Spleen (tissue), 7 donors: ENCODE results near the gene HAL.

Source experiments
- POLR2AphosphoS5 ChIP-seq, 3 donors: sonication (generic); formaldehyde crosslinking; IDR thresholded peaks; one replicate each; pipeline ENCODE4 v1.5.1; 2017; ENCODE audit warnings: antibody characterized with exemption in 3 of 3
- TF ChIP-seq, protein P1 (sequence below), 11 experiments: fragments of 200-600 bp in 7 of 11; fragments of 450-650 bp in 4 of 11; sonication (generic) in 4 of 11; IDR thresholded peaks in 8 of 11; conservative IDR thresholded peaks in 3 of 11; 1 replicate in 7 of 11; 2 replicates in 4 of 11; pipeline versions ENCODE4 v1.4.0 to v1.8.0; 2016 to 2021; ENCODE audit warnings: antibody characterized with exemption in 11 of 11, inconsistent platforms in 4 of 11, mild to moderate bottlenecking in 1 of 11
- donor health status: DM: no; HTN: no; CAD: no; lungs with moderate emphysema.
- donor health status: DM: no; HTN: no; CAD: no.
- donor health status: DM: no; HTN: no; CAD: no.

GRCh38 chr12:95956557-95957145, 39.5 kb downstream of the HAL start:
- TF ChIP-seq, protein P1, sequence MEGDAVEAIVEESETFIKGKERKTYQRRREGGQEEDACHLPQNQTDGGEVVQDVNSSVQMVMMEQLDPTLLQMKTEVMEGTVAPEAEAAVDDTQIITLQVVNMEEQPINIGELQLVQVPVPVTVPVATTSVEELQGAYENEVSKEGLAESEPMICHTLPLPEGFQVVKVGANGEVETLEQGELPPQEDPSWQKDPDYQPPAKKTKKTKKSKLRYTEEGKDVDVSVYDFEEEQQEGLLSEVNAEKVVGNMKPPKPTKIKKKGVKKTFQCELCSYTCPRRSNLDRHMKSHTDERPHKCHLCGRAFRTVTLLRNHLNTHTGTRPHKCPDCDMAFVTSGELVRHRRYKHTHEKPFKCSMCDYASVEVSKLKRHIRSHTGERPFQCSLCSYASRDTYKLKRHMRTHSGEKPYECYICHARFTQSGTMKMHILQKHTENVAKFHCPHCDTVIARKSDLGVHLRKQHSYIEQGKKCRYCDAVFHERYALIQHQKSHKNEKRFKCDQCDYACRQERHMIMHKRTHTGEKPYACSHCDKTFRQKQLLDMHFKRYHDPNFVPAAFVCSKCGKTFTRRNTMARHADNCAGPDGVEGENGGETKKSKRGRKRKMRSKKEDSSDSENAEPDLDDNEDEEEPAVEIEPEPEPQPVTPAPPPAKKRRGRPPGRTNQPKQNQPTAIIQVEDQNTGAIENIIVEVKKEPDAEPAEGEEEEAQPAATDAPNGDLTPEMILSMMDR (IDR thresholded peaks at IDR 0.05 in 8 of 11, conservative IDR thresholded peaks at IDR 0.05 in 3 of 11): no peak
- no peak for TF ChIP-seq POLR2AphosphoS5 (IDR thresholded peaks at IDR 0.05)
